Testis (tissue), 3 donors: Measurements from ENCODE around the gene PMEPA1. TPM values are rescaled to one million over a fixed set of nuclear protein-coding genes. Genes with fewer than 3 reads are reported as not detected.

Experiments
- DNase-seq: peaks from one replicate; pipeline ENCODE4 v3.0.0-alpha.2; 2019
- H3K27ac ChIP-seq, 2 donors: fragments of 200-600 bp; sonication (generic); one replicate each; pipeline ENCODE4 v1.5.1; 2019
- H3K27me3 ChIP-seq: fragments of 200-600 bp; sonication (generic); one replicate; pipeline ENCODE4 v1.5.1; 2019
- H3K36me3 ChIP-seq: fragments of 200-600 bp; sonication (generic); one replicate; pipeline ENCODE4 v1.5.1; 2017; ENCODE audit warnings: low read depth; ENCODE audit errors: missing control alignments
- H3K4me1 ChIP-seq: fragments of 200-600 bp; sonication (generic); one replicate; pipeline ENCODE4 v1.5.1; 2019
- H3K4me3 ChIP-seq, 2 donors: fragments of 200-600 bp; sonication (generic); one replicate each; pipeline ENCODE4 v1.5.1; 2017 to 2019
- H3K9me3 ChIP-seq: fragments of 200-600 bp; sonication (generic); one replicate; pipeline ENCODE4 v1.5.1; 2017
- CTCF ChIP-seq, 3 experiments: fragments of 450-650 bp in 2 of 3; fragments of 200-600 bp in 1 of 3; sonication (generic) in 1 of 3; IDR thresholded peaks; one replicate each; pipeline ENCODE4 v1.5.1; 2016 to 2019; ENCODE audit warnings: antibody characterized with exemption in 3 of 3, mild to moderate bottlenecking in 2 of 3, moderate library complexity in 1 of 3
- POLR2A ChIP-seq: fragments of 450-650 bp; IDR thresholded peaks from one replicate; pipeline ENCODE4 v1.6.1; 2017; ENCODE audit warnings: antibody characterized with exemption, mild to moderate bottlenecking, moderate library complexity
- WGBS, 2 donors: methylation state at CpG; one replicate each; pipeline ENCODE4 v1.1.5; 2018; 5-methylcytosine and 5-hydroxymethylcytosine counted together
- intact Hi-C: fragments of 100-400 bp; cut with DNase I; formaldehyde crosslinking; loops from one replicate; pipeline ENCODE4 v1.15.1; 2023; ENCODE audit warnings: low total_unique reads
- polyA plus RNA-seq: library from polyadenylated mRNA; stranded (reverse); fragments of 350-450 nt; fragmentation: Illumina TruSeq; extraction: RNeasy Lipid Tissue Mini Kit (QIAGEN cat#74804); gene quantifications from one replicate; pipeline ENCODE4 v1.2.3, GENCODE V29; 2014; ENCODE audit warnings: low read depth, low replicate concordance; ENCODE audit not compliant: insufficient read depth
- total RNA-seq, 2 donors: library from RNA; depleted of rRNA; stranded (reverse); fragments of >200 nt; gene quantifications; one replicate each; pipeline ENCODE4 v1.2.3, GENCODE V29; 2016

PMEPA1 gene
- total and polyA plus RNA-seq, 3 donors from 2014 or later: 8.1 to 16.8 (median 12.1) TPM

DNA sequence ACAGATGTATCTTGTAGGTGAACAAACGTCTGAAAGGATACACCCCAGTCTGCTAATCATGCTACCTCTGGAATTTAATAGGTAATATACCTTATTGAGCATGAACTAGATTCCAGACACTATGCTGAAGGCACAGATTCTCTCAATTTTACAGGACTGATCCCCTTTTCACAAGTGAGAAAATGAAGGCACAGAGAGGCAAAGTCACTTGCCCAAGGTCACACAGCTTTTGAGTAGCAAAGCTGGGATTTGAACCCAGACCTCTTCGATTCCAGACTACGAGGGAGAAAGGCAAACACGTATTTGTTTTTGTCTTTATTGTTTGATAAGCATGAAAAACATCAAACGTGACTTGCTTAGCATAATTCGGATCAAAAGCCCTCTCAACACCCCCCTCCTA is 34.4 kb upstream of the PMEPA1 start:
- H3K27me3 ChIP-seq: no peaks in the 10 kb centered on the region
- WGBS, 2 donors: 91 to 94% methylated on average over 6 of the region's 6 CpGs
- intact Hi-C loops: no loop called here

GRCh38 chr20:57743450-57744095 is 33.8 kb upstream of the PMEPA1 start:
- intact Hi-C loops: no loop called here
- Histone ChIP-seq H3K27me3 (no peaks in the 10 kb centered on the region), H3K27ac (no peak overlapping the region), H3K36me3 (no peaks in the 10 kb centered on the region), H3K9me3 (no peaks in the 10 kb centered on the region), H3K4me3 (no peak overlapping the region), H3K4me1 (peaks cover 7% of the 10 kb centered on the region)
- TF ChIP-seq POLR2A: no peak
- TF ChIP-seq CTCF (IDR thresholded peaks at IDR 0.05): no peak
- no peak for DNase-seq
- 83 to 86% methylated on average over 10 of the region's 10 CpGs for WGBS, 2 donors

More for the DNA sequence above, 34.4 kb upstream of the PMEPA1 start:
- Histone ChIP-seq H3K27ac (no peak overlapping the region), H3K36me3 (no peaks in the 10 kb centered on the region), H3K4me1 (peaks cover 12% of the 10 kb centered on the region), H3K9me3 (no peaks in the 10 kb centered on the region), H3K4me3 (no peak overlapping the region)
- DNase-seq: no peak
- no peak for TF ChIP-seq CTCF (IDR thresholded peaks at IDR 0.05)
- no peak for TF ChIP-seq POLR2A

GRCh38 chr20:57742507-57743181 is 32.8 kb upstream of the PMEPA1 start:
- H3K27ac ChIP-seq: no peak overlapping the region
- 74 to 77% methylated on average over 11 of the region's 11 CpGs for WGBS, 2 donors
- no peak for TF ChIP-seq POLR2A
- no peak for TF ChIP-seq CTCF (IDR thresholded peaks at IDR 0.05)
- H3K4me1 ChIP-seq: no peaks in the 10 kb centered on the region
- no peak for DNase-seq
- no peaks in the 10 kb centered on the region for H3K9me3 ChIP-seq
- H3K4me3 ChIP-seq: no peak overlapping the region
- H3K27me3 ChIP-seq: no peaks in the 10 kb centered on the region
- no peaks in the 10 kb centered on the region for H3K36me3 ChIP-seq
- intact Hi-C loops: no loop called here

DNA sequence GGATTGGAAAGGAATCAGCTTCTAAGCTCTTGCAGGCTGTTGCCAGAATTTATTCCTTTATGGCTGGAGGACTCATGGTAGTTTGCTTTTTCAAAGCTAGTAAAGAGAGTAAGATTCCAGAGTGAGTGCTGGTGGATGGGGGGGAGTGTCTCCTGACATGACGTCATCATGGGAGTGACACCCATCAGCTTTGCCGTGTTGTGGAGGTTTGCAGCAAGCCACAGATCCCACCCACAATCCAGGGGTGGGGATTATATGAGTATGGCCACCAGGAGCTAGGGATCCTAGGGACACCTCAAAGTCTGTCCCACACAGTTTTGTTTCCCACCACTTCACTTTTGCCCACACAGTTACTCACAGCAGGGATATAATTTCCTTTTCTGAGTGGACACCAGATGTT is 28.7 kb upstream of the PMEPA1 start:
- WGBS, 2 donors: 48 to 63% methylated on average over 2 of the region's 2 CpGs
- Histone ChIP-seq H3K4me3 (no peak overlapping the region), H3K27me3 (no peaks in the 10 kb centered on the region), H3K27ac (no peak overlapping the region), H3K4me1 (no peaks in the 10 kb centered on the region), H3K9me3 (no peaks in the 10 kb centered on the region), H3K36me3 (no peaks in the 10 kb centered on the region)
- intact Hi-C loops: no loop called here
- DNase-seq: no peak
- no peak for TF ChIP-seq POLR2A
- no peak for TF ChIP-seq CTCF (IDR thresholded peaks at IDR 0.05)

DNA sequence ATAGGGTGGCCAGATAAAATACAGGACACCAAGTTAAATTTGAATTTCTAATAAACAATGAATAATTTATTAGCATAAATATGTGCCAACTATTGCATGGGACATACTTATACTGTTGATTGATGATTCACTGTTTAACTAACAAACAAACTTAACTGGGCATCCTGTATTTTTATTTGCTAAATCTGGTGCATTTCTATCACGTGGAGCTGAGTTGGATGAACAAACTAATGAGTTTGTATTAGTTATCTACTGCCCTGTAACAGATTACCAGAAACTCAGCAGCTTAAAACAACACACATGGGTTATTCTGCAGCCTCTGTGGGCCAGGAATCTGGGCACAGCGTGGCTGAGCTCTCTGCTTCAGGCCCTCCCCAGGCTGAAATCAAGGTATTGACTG is 28.2 kb upstream of the PMEPA1 start:
- intact Hi-C loops: no loop called here
- no peaks in the 10 kb centered on the region for H3K36me3 ChIP-seq
- no peaks in the 10 kb centered on the region for H3K9me3 ChIP-seq
- no peak for TF ChIP-seq CTCF (IDR thresholded peaks at IDR 0.05)
- no peak for TF ChIP-seq POLR2A
- no peak overlapping the region for H3K4me3 ChIP-seq
- WGBS, 2 donors: 87% methylated on average over 2 of the region's 2 CpGs
- H3K27ac ChIP-seq: no peak overlapping the region
- no peak for DNase-seq
- no peaks in the 10 kb centered on the region for H3K4me1 ChIP-seq
- H3K27me3 ChIP-seq: no peaks in the 10 kb centered on the region
